RWPE2 (cell line): ENCODE results near the gene SRSF4.

Experiments
- ATAC-seq: fragments of 200-7000 bp; cut with Tn5 transposase; 3 replicates; pipeline ENCODE4 v1.9.1; 2021; ENCODE audit warnings: low read depth
- DNase-seq: peaks from one replicate; pipeline ENCODE4 v3.0.0-alpha.2; 2020; ENCODE audit warnings: low spot score
- H3K27ac ChIP-seq: fragments of 450-650 bp; 2 replicates; pipeline ENCODE4 v1.5.1; 2017; ENCODE audit warnings: mild to moderate bottlenecking; ENCODE audit not compliant: poor library complexity, severe bottlenecking
- H3K27me3 ChIP-seq: fragments of 250-450 bp; sonication (Bioruptor Pico); 2 replicates; pipeline ENCODE4 v1.5.1; 2021; ENCODE audit warnings: mild to moderate bottlenecking, moderate library complexity; ENCODE audit not compliant: insufficient read depth, poor library complexity, severe bottlenecking
- H3K36me3 ChIP-seq: fragments of 250-450 bp; sonication (Bioruptor Pico); 2 replicates; pipeline ENCODE4 v1.5.1; 2020; ENCODE audit warnings: low read depth, mild to moderate bottlenecking, moderate library complexity
- H3K4me1 ChIP-seq: fragments of 250-450 bp; sonication (Bioruptor Pico); 2 replicates; pipeline ENCODE4 v1.5.1; 2021; ENCODE audit warnings: mild to moderate bottlenecking, moderate library complexity; ENCODE audit not compliant: insufficient read depth, poor library complexity, severe bottlenecking
- H3K4me3 ChIP-seq: fragments of 250-450 bp; sonication (Bioruptor Pico); 2 replicates; pipeline ENCODE4 v1.5.1; 2021; ENCODE audit warnings: mild to moderate bottlenecking, moderate library complexity; ENCODE audit not compliant: severe bottlenecking
- H3K9me3 ChIP-seq: fragments of 250-450 bp; sonication (Bioruptor Pico); 2 replicates; pipeline ENCODE4 v1.5.1; 2021; ENCODE audit warnings: mild to moderate bottlenecking, moderate library complexity; ENCODE audit not compliant: severe bottlenecking
- TF ChIP-seq, protein P1 (sequence below): fragments of 450-650 bp; IDR thresholded peaks from one replicate; pipeline ENCODE4 v1.5.1; 2017; ENCODE audit warnings: mild to moderate bottlenecking, moderate library complexity; ENCODE audit not compliant: poor library complexity, severe bottlenecking

Gene SRSF4

DNA sequence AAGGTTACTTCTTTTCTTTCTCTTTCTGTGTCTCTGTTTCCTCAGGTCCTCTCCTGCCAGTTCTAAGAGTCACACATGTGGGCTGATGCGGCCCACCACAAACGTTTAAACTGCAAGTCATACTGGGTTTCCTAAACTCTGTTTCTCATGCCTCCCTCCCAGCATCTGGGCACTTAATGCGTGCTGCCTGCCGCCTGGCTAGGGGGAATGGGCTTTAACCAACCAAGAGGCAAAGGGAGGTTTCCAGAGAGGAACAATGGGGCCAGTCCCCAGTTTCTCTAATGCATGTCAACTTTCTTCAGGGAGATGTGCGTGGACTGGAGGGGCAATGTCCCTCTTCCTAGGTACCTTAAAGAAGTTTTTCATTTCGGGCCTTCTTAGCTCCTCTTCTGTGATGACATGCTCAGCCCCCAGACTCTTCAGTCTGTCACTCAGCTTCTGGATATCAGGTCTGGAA is 19.9 kb upstream of the SRSF4 start:
- ATAC-seq = no peak
- Histone ChIP-seq H3K27me3 (no peaks in the 10 kb centered on the region), H3K4me3 (no peak overlapping the region), H3K36me3 (peaks cover 50% of the 10 kb centered on the region), H3K27ac (peak overlapping the region; percentile 63), H3K9me3 (no peaks in the 10 kb centered on the region), H3K4me1 (peaks cover 6% of the 10 kb centered on the region)
- DNase-seq = no peak
- TF ChIP-seq, protein P1, sequence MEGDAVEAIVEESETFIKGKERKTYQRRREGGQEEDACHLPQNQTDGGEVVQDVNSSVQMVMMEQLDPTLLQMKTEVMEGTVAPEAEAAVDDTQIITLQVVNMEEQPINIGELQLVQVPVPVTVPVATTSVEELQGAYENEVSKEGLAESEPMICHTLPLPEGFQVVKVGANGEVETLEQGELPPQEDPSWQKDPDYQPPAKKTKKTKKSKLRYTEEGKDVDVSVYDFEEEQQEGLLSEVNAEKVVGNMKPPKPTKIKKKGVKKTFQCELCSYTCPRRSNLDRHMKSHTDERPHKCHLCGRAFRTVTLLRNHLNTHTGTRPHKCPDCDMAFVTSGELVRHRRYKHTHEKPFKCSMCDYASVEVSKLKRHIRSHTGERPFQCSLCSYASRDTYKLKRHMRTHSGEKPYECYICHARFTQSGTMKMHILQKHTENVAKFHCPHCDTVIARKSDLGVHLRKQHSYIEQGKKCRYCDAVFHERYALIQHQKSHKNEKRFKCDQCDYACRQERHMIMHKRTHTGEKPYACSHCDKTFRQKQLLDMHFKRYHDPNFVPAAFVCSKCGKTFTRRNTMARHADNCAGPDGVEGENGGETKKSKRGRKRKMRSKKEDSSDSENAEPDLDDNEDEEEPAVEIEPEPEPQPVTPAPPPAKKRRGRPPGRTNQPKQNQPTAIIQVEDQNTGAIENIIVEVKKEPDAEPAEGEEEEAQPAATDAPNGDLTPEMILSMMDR = no peak

DNA sequence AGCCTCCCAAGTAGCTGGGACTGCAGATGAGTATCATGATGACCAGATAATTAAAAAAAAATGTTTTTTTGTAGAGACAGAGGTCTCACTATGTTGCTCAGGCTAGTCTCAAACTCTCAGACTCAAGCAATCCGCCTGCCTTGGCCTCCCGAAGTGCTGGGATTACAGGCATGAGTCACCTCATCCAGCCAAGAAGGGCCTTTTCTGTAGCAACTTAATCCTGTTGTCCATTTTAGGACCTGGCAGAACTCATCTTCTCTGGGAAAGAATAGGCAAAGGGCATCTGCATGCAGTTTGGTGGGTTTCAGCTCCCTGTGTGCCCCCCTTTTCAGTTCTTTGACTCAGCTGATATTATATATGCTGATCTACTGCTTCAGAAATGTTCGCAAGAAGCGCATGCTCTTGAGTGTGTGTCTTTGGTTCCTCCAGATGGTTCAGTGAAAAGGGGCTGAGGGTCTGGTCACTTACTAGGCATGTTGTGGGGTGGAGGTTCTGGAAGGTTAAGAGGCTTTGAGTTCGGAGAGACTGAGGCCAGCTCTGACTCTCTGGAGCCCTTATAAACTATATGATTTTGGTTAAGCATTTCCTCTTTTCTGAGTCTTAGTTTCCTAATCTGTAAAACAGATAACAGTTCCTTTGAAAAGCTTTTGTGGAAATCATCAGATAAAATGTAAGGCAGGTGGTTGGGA is 19.4 kb upstream of the SRSF4 start:
- ATAC-seq = no peak
- TF ChIP-seq, protein P1 = no peak
- H3K4me3 ChIP-seq = no peak overlapping the region
- H3K4me1 ChIP-seq = peaks cover 6% of the 10 kb centered on the region
- no peak overlapping the region for H3K27ac ChIP-seq
- peaks cover 48% of the 10 kb centered on the region for H3K36me3 ChIP-seq
- DNase-seq = no peak
- H3K27me3 ChIP-seq = no peaks in the 10 kb centered on the region
- no peaks in the 10 kb centered on the region for H3K9me3 ChIP-seq

DNA sequence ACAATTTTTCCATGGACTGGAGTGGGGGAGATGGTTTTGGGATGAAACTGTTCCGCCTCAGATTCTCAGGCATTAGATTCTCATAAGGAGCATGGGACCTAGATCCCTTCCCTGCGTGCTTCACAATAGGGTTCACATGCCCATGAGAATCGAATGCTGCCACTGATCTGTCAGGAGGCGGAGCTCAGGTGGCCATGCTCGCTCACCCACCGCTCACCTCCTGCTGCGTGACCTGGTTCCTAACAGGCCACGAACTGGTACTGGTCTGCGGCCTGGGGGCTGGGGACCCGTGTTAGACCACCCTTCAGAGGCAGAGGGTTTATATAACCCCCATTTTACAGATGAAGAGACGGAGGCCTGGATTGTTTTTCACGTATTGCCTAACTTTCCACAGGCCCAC is 16.3 kb upstream of the SRSF4 start:
- DNase-seq = no peak
- H3K36me3 ChIP-seq = peaks cover 46% of the 10 kb centered on the region

DNA sequence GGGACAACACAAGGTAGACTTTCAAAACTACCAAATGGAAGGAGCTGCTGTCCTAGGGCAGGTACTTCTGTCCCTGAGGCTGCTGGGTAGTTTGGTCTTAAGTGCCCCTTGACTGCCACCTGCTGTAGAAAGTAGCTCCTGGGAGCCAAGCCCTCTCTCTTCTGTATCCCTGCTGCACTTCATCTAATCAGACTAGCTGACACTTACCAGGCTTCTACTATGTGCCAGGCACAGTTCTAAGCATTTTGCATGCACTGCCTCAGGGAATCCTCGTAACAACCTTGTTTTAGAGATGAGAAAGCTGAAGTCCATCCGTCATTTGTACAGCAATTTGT is 15.9 kb upstream of the SRSF4 start:
- no peak overlapping the region for H3K4me3 ChIP-seq
- H3K9me3 ChIP-seq = no peaks in the 10 kb centered on the region
- H3K27ac ChIP-seq = no peak overlapping the region
- TF ChIP-seq, protein P1 = peak; percentile 48
- peaks cover 5% of the 10 kb centered on the region for H3K4me1 ChIP-seq
- no peaks in the 10 kb centered on the region for H3K27me3 ChIP-seq
- ATAC-seq (peak; percentile 74), DNase-seq (no peak)
- peaks cover 46% of the 10 kb centered on the region for H3K36me3 ChIP-seq

More for the DNA sequence above, 16.3 kb upstream of the SRSF4 start:
- H3K9me3 ChIP-seq = no peaks in the 10 kb centered on the region
- H3K4me1 ChIP-seq = peaks cover 6% of the 10 kb centered on the region
- ATAC-seq = no peak
- TF ChIP-seq, protein P1 = no peak
- H3K27me3 ChIP-seq = no peaks in the 10 kb centered on the region
- no peak overlapping the region for H3K27ac ChIP-seq
- no peak overlapping the region for H3K4me3 ChIP-seq

DNA sequence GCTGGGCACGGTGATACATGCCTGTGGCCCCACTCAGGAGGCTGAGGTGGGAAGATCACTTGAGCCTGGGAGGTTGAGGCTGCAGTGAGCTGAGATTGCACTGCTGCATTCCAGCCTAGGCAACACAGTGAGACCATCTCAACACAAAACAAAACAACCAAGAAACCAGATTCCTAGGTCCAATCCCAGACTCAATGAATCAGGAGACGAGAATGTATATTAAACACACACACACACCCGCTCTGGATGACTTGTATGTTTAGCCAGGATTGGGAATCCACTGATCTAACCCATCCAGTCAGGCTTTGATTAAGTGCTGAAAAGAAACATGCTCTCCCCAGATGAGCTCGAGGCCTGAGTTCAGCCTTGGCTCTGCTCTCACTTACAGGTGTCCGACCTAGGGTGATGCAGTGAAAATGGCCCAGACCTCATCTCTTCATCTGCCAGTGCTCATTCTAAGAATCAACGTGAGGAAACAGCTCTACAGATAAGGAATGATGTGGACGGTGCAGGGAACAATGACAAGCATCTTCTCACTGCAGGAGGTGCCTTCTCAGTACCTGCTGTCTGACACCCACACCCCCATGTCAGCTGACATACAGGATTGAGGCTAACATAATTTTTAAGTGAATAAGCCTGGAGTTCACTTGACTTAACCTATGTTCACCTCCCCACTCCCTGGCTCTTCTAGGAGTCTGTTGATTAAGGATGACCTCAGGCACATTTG is 15.3 kb upstream of the SRSF4 start:
- Histone ChIP-seq H3K4me1 (peaks cover under 1% of the 10 kb centered on the region), H3K4me3 (no peak overlapping the region), H3K27ac (no peak overlapping the region), H3K9me3 (no peaks in the 10 kb centered on the region), H3K27me3 (no peaks in the 10 kb centered on the region), H3K36me3 (peaks cover 41% of the 10 kb centered on the region)
- DNase-seq = no peak
- ATAC-seq = peak; percentile 41; the same call in 2 of the 3 replicates
- TF ChIP-seq, protein P1 = no peak
